PFSK-1 (cell line): ENCODE data around the gene WASL.

ENCODE experiments used
- FOXP2 ChIP-seq: optimal IDR thresholded peaks from 2 replicates; pipeline ENCODE3; 2011; ENCODE audit warnings: borderline replicate concordance, control low read depth, inconsistent platforms; ENCODE audit not compliant: insufficient read depth; ENCODE audit errors: extremely low read length, extremely low read depth
- POLR2AphosphoS5 ChIP-seq: IDR thresholded peaks from 2 replicates; pipeline ENCODE4 v1.6.1; 2012; ENCODE audit warnings: low read depth, mild to moderate bottlenecking, control low read depth, low read length, moderate library complexity
- REST ChIP-seq, 2 experiments: IDR thresholded peaks; 2 replicates each; pipeline versions ENCODE4 v1.6.1 to v1.8.0; 2011 to 2012; ENCODE audit warnings: low read depth in 2 of 2, low read length in 2 of 2, control low read depth in 1 of 2, inconsistent platforms in 1 of 2, mild to moderate bottlenecking in 1 of 2, moderate library complexity in 1 of 2; ENCODE audit not compliant: insufficient read depth in 1 of 2
- SIN3A ChIP-seq: IDR thresholded peaks from 2 replicates; pipeline ENCODE4 v1.6.1; 2012; ENCODE audit warnings: mild to moderate bottlenecking, low read length, moderate library complexity, borderline replicate concordance; ENCODE audit not compliant: insufficient read depth
- TAF1 ChIP-seq: IDR thresholded peaks from 2 replicates; pipeline ENCODE4 v1.6.1; 2012; ENCODE audit warnings: low read length, control low read depth, borderline replicate concordance; ENCODE audit not compliant: insufficient read depth

GRCh38 chr7:123716877-123717276, 31.9 kb downstream of the WASL start:
- TF ChIP-seq POLR2AphosphoS5 (no peak), TAF1 (no peak), REST (IDR thresholded peaks at IDR 0.05; ENCODE audit: insufficient read depth in 1 of 2, low read depth in 2 of 2, low read length in 2 of 2) (no peak), FOXP2 (no peak), SIN3A (no peak)
